Lower leg skin (tissue), 3 donors: ENCODE data around the gene PGR.

Source experiments
- POLR2A ChIP-seq, 2 donors: fragments of 450-650 bp; IDR thresholded peaks; one replicate each; pipeline ENCODE4 v1.6.1; 2016 to 2017; ENCODE audit warnings: antibody characterized with exemption in 2 of 2, mild to moderate bottlenecking in 1 of 2, moderate library complexity in 1 of 2
- TF ChIP-seq, protein P1 (sequence below), 3 donors: fragments of 450-650 bp; IDR thresholded peaks; one replicate each; pipeline ENCODE4 v1.5.1; 2016; ENCODE audit warnings: antibody characterized with exemption in 3 of 3, mild to moderate bottlenecking in 3 of 3, moderate library complexity in 2 of 3

DNA sequence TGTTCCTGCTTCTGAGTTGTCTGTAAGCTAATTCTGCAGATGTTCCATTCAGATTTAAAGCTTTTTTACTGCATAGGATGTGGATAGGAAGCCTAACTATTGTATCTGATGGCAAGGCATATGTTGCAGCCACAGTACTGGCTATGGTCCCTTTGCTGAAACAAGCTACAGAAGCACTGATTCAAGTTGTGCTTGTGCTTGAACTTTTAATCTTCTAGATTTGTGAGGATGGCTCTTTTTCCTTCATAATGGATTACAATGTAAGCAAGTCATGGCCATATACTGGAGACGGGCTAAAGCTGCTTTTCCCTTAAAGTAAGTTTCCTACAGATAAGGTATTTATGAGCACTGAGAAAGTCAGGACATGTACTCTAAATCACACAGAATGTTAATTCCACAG, 138.7 kb downstream of the PGR start:
- TF ChIP-seq, protein P1, sequence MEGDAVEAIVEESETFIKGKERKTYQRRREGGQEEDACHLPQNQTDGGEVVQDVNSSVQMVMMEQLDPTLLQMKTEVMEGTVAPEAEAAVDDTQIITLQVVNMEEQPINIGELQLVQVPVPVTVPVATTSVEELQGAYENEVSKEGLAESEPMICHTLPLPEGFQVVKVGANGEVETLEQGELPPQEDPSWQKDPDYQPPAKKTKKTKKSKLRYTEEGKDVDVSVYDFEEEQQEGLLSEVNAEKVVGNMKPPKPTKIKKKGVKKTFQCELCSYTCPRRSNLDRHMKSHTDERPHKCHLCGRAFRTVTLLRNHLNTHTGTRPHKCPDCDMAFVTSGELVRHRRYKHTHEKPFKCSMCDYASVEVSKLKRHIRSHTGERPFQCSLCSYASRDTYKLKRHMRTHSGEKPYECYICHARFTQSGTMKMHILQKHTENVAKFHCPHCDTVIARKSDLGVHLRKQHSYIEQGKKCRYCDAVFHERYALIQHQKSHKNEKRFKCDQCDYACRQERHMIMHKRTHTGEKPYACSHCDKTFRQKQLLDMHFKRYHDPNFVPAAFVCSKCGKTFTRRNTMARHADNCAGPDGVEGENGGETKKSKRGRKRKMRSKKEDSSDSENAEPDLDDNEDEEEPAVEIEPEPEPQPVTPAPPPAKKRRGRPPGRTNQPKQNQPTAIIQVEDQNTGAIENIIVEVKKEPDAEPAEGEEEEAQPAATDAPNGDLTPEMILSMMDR (IDR thresholded peaks at IDR 0.05) = no peak
- TF ChIP-seq POLR2A (IDR thresholded peaks at IDR 0.05) = no peak
